ENCODE measurements around the gene NOD2. TPM values are rescaled to one million over a fixed set of nuclear protein-coding genes. Genes with fewer than 3 reads are reported as not detected.

Gene NOD2
- polyA plus RNA-seq, 1 experiment = not detected

GRCh38 chr16:50646345-50646744 lies 47.1 kb upstream of the NOD2 start:
- no peak for DNase-seq (ENCODE audit: low read depth, low spot score)
- peaks cover 8% of the 10 kb centered on the region for H3K27me3 ChIP-seq (ENCODE audit: control insufficient read depth, insufficient read depth, low read length)
- ChIA-PET CTCF (interaction anchor here (1.2 to 1.4 kb wide), 2 partner anchors 19 to 160 kb away, joined by 5 read pairs; no protein-coding TSS in a partner anchor), POLR2A (no interaction called here)
- no peak overlapping the region for H3K27ac ChIP-seq (ENCODE audit: low read depth, low read length)
- H3K9me3 ChIP-seq (ENCODE audit: control insufficient read depth, insufficient read depth, low read length) = no peaks in the 10 kb centered on the region; the same call in 1 of the 2 replicates
- TF ChIP-seq CTCF (IDR thresholded peaks at IDR 0.05; ENCODE audit: low read depth, low read length) = no peak
- no peak overlapping the region for H3K4me3 ChIP-seq (ENCODE audit: low read depth, low read length)

- peaks cover 3% of the 10 kb centered on the region for H3K9me3 ChIP-seq (ENCODE audit: control insufficient read depth, insufficient read depth, low read length)
- TF ChIP-seq CTCF (IDR thresholded peaks at IDR 0.05; ENCODE audit: low read depth, low read length) = no peak
- CTCF ChIA-PET = interaction anchor here (1.3 to 2.8 kb wide), 2 partner anchors 14 to 627 kb away, joined by 3 to 13 read pairs; partner anchors contain the start of gene CNEP1R1
- no peak for DNase-seq (ENCODE audit: low read depth, low spot score)
- H3K27me3 ChIP-seq (ENCODE audit: control insufficient read depth, insufficient read depth, low read length) = peaks cover 4% of the 10 kb centered on the region
- no peak overlapping the region for H3K4me3 ChIP-seq (ENCODE audit: low read depth, low read length)
- POLR2A ChIA-PET = no interaction called here
- H3K27ac ChIP-seq (ENCODE audit: low read depth, low read length) = no peak overlapping the region
These were observed 41.5 kb upstream of the NOD2 start for GRCh38 chr16:50651835-50652438.

GRCh38 chr16:50652836-50653425 lies 40.5 kb upstream of the NOD2 start:
- POLR2A ChIA-PET = no interaction called here
- H3K27me3 ChIP-seq (ENCODE audit: control insufficient read depth, insufficient read depth, low read length) = peaks cover 4% of the 10 kb centered on the region
- no peak overlapping the region for H3K4me3 ChIP-seq (ENCODE audit: low read depth, low read length)
- no peak overlapping the region for H3K27ac ChIP-seq (ENCODE audit: low read depth, low read length)
- CTCF ChIA-PET = interaction anchor here (1.3 to 2.8 kb wide), 2 partner anchors 13 to 628 kb away, joined by 3 to 13 read pairs; partner anchors contain the start of gene CNEP1R1
- DNase-seq (ENCODE audit: low read depth, low spot score) = no peak
- H3K9me3 ChIP-seq (ENCODE audit: control insufficient read depth, insufficient read depth, low read length) = peaks cover 3% of the 10 kb centered on the region
- no peak for TF ChIP-seq CTCF (IDR thresholded peaks at IDR 0.05; ENCODE audit: low read depth, low read length)

GRCh38 chr16:50653633-50654519 lies 39.5 kb upstream of the NOD2 start:
- ChIA-PET CTCF (interaction anchor here (2.8 kb wide), 1 partner anchor 12 kb away, joined by 13 read pairs; no protein-coding TSS in a partner anchor), POLR2A (no interaction called here)
- Histone ChIP-seq H3K9me3 (ENCODE audit: control insufficient read depth, insufficient read depth, low read length) (peaks cover 3% of the 10 kb centered on the region), H3K27ac (ENCODE audit: low read depth, low read length) (no peak overlapping the region), H3K27me3 (ENCODE audit: control insufficient read depth, insufficient read depth, low read length) (peaks cover 4% of the 10 kb centered on the region), H3K4me3 (ENCODE audit: low read depth, low read length) (no peak overlapping the region)
- DNase-seq (ENCODE audit: low read depth, low spot score) = no peak
- TF ChIP-seq CTCF (IDR thresholded peaks at IDR 0.05; ENCODE audit: low read depth, low read length) = no peak
